Measurements from ENCODE around the gene NHS. TPM values are rescaled to one million over a fixed set of nuclear protein-coding genes. Genes with fewer than 3 reads are reported as not detected.

NHS gene
- total RNA-seq, 4 donors from 2014 or later = 6.9 to 16.9 (median 9.9) TPM

DNA sequence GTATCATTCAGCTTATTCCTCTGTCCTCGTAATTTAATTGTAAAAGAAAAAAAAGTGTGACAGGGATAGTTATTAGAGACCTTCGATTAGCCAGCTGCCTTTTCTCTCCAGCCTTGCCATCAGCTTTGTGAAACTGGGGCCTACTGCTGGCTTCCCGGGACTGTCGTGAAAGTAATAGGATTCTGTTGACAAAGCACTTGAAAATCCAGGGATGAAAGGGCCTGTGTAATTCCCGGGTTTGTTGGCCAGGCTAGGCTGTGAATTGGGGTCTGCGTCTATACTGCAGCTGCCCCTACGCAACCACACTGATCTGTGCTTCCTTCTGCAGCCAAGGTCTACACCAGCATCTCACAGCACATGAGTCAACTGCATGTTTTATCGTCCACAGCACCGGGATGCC is 241.9 kb downstream of the NHS start:
- DNase-seq = no peak
- Histone ChIP-seq H3K27ac (no peak overlapping the region), H3K36me3 (no peaks in the 10 kb centered on the region), H3K9me3 (no peaks in the 10 kb centered on the region), H3K27me3 (no peaks in the 10 kb centered on the region), H3K4me3 (replicated peaks in 1 of 3) (no peak overlapping the region), H3K4me1 (no peaks in the 10 kb centered on the region)
- intact Hi-C loops (cut with DNase I) = no loop called here
- TF ChIP-seq, protein P1, sequence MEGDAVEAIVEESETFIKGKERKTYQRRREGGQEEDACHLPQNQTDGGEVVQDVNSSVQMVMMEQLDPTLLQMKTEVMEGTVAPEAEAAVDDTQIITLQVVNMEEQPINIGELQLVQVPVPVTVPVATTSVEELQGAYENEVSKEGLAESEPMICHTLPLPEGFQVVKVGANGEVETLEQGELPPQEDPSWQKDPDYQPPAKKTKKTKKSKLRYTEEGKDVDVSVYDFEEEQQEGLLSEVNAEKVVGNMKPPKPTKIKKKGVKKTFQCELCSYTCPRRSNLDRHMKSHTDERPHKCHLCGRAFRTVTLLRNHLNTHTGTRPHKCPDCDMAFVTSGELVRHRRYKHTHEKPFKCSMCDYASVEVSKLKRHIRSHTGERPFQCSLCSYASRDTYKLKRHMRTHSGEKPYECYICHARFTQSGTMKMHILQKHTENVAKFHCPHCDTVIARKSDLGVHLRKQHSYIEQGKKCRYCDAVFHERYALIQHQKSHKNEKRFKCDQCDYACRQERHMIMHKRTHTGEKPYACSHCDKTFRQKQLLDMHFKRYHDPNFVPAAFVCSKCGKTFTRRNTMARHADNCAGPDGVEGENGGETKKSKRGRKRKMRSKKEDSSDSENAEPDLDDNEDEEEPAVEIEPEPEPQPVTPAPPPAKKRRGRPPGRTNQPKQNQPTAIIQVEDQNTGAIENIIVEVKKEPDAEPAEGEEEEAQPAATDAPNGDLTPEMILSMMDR (IDR thresholded peaks at IDR 0.05) = no peak
- no peak for TF ChIP-seq POLR2A (IDR thresholded peaks at IDR 0.05)
- 72 to 73% methylated on average over 8 to 9 of the region's 9 CpGs for WGBS, 2 donors

- no peaks in the 10 kb centered on the region for H3K36me3 ChIP-seq
- 40 to 94% methylated on average over 2 to 3 of the region's 3 CpGs for WGBS, 2 donors
- intact Hi-C loops (cut with DNase I) = no loop called here
- H3K9me3 ChIP-seq = no peaks in the 10 kb centered on the region
- TF ChIP-seq, protein P1 (IDR thresholded peaks at IDR 0.05) = no peak
- no peak for TF ChIP-seq POLR2A (IDR thresholded peaks at IDR 0.05)
- H3K27ac ChIP-seq = no peak overlapping the region
- no peaks in the 10 kb centered on the region for H3K4me1 ChIP-seq
- H3K27me3 ChIP-seq = no peaks in the 10 kb centered on the region
- no peak for DNase-seq
- no peak overlapping the region for H3K4me3 ChIP-seq (replicated peaks in 1 of 3)
Observed at GRCh38 chrX:17617806-17618205, 242.8 kb downstream of the NHS start.

DNA sequence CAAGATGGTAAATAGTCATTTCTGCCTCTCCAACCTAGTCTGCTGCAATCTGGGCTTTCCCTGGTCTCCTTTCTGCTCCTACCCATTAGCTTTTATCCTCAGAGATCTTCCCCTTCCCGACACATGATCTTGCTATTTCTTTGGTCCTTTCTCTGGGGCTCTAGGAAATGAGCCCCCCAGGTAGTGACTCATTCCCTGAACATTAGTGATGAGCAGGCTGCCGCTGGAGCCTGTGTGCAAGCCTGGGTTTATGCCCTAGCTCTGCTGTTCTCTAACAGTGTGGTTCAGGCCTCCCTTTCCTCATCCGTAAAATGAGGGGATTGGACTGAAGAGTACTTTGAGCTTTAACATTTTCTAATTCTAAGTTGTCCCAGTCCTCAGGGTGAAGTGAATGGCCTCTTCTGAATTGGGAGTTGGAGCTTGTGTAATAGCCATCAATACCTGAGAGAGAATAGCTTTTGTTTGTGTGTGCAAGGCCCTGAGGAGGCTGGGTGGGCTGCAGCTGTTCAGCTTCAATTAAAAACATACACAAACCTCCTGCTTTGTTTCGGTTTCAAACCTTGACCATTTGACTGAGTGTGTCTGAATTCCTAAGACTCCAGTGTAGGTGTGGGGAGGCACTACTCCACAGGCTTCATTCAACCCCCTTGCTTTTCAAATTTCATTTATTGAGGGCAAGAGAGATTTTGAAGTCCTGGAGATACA is 246.7 kb downstream of the NHS start:
- Histone ChIP-seq H3K27ac (no peak overlapping the region), H3K4me3 (replicated peaks in 1 of 3) (no peak overlapping the region), H3K4me1 (no peaks in the 10 kb centered on the region), H3K27me3 (no peaks in the 10 kb centered on the region), H3K36me3 (no peaks in the 10 kb centered on the region), H3K9me3 (no peaks in the 10 kb centered on the region)
- no peak for TF ChIP-seq POLR2A (IDR thresholded peaks at IDR 0.05)
- TF ChIP-seq, protein P1 (IDR thresholded peaks at IDR 0.05) = no peak
- DNase-seq = no peak
- 83 to 86% methylated on average over 4 of the region's 4 CpGs for WGBS, 2 donors
- intact Hi-C loops (cut with DNase I) = no loop called here

DNA sequence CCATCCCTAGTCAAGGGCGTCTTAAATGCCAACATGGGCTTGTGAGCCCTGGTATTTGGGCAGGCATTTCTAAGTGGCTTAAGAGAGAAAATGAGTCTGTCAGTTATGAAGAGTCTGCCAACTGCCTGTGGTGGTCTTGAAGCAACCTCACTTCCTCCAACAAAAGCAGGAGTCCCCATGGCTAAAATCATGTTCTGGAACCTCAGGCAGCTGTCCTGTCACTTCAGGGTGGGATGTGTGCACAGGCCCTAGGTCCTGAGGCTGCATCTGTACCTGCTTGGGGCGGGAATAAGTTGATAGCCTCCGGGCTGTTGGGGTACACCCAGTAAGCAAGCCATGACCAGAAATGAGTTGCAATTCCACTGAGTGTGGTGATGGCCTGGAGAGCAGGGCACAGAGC is 247.3 kb downstream of the NHS start:
- no peaks in the 10 kb centered on the region for H3K9me3 ChIP-seq
- TF ChIP-seq, protein P1 (IDR thresholded peaks at IDR 0.05) = no peak
- TF ChIP-seq POLR2A (IDR thresholded peaks at IDR 0.05) = no peak
- H3K27ac ChIP-seq = no peak overlapping the region
- H3K36me3 ChIP-seq = no peaks in the 10 kb centered on the region
- DNase-seq = no peak
- no peaks in the 10 kb centered on the region for H3K4me1 ChIP-seq
- no peak overlapping the region for H3K4me3 ChIP-seq (replicated peaks in 1 of 3)
- no peaks in the 10 kb centered on the region for H3K27me3 ChIP-seq
- WGBS, 2 donors = 90 to 94% methylated on average over 3 of the region's 3 CpGs
- intact Hi-C loops (cut with DNase I) = no loop called here

DNA sequence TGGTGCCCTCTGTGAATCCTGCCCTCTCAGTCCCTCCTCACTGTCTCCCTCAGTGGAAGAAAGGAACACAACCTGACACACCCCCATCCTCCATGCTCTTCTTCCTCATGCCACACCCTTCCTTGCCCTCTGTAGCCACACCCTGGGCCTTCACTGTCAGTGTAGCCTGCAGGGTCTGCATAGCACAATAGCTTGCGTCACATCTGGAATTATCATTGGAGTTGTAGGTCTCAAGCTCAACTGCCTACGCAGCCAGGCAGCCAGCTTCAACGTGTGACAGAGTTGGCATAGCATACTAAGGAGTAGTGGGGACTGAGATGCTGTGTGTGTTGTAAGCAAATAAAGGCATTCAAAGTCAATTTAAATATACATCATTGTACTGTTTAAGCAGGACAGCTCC is 248.8 kb downstream of the NHS start:
- intact Hi-C loops (cut with DNase I) = no loop called here
- no peak overlapping the region for H3K27ac ChIP-seq
- no peaks in the 10 kb centered on the region for H3K36me3 ChIP-seq
- TF ChIP-seq, protein P1 (IDR thresholded peaks at IDR 0.05) = no peak
- TF ChIP-seq POLR2A (IDR thresholded peaks at IDR 0.05) = no peak
- H3K4me3 ChIP-seq (replicated peaks in 1 of 3) = no peak overlapping the region
- H3K9me3 ChIP-seq = no peaks in the 10 kb centered on the region
- H3K4me1 ChIP-seq = no peaks in the 10 kb centered on the region
- 88 to 89% methylated on average over 2 to 3 of the region's 3 CpGs for WGBS, 2 donors
- H3K27me3 ChIP-seq = no peaks in the 10 kb centered on the region
- DNase-seq = no peak

Data from thyroid gland (tissue), 4 donors.